K562 (cell line): Measurements from ENCODE around the gene MLXIPL. TPM values are rescaled to one million over a fixed set of nuclear protein-coding genes. Genes with fewer than 3 reads are reported as not detected.

Source experiments
- BCLAF1 ChIP-seq, 2 experiments: fragments of 450-650 bp in 1 of 2; IDR thresholded peaks; 2 replicates each; pipeline ENCODE4 v1.6.1; 2011 to 2017; ENCODE audit warnings: low read depth in 2 of 2, antibody characterized with exemption in 1 of 2, borderline replicate concordance in 1 of 2, low read length in 1 of 2, mild to moderate bottlenecking in 1 of 2, mixed read lengths in 1 of 2; ENCODE audit not compliant: control insufficient read depth in 1 of 2
- CHCHD3 ChIP-seq: fragments of 250-450 bp; sonication (Bioruptor Pico); IDR thresholded peaks from 2 replicates; pipeline ENCODE4 v2.1.2; 2022; ENCODE audit warnings: mild to moderate bottlenecking
- MGA ChIP-seq: fragments of 450-650 bp; IDR thresholded peaks from 2 replicates; pipeline ENCODE4 v1.6.1; 2016; ENCODE audit warnings: mild to moderate bottlenecking, moderate library complexity
- YY1 ChIP-seq, 3 experiments: IDR thresholded peaks; 2 replicates each; pipeline ENCODE4 v1.6.1; 2011; ENCODE audit warnings: low read length in 2 of 3, mild to moderate bottlenecking in 2 of 3, moderate library complexity in 2 of 3, borderline replicate concordance in 1 of 3, control low read depth in 1 of 3, low read depth in 1 of 3; ENCODE audit not compliant: insufficient read depth in 3 of 3, insufficient replicate concordance in 2 of 3, control insufficient read depth in 1 of 3, insufficient read length in 1 of 3; ENCODE audit errors: extremely low read depth in 1 of 3
- ZBTB43 ChIP-seq: sonication (generic); formaldehyde crosslinking; IDR thresholded peaks from 2 replicates; pipeline ENCODE4 v1.8.0; 2023; ENCODE audit warnings: mild to moderate bottlenecking, missing genetic modification reagents
- ZNF175 ChIP-seq: fragments of 200-800 bp; sonication (Bioruptor generic); IDR thresholded peaks from 2 replicates; pipeline ENCODE4 v1.6.1; 2016; ENCODE audit warnings: low read depth, mild to moderate bottlenecking, missing genetic modification characterization, missing compliant biosample characterization
- ZNF766 ChIP-seq: fragments of 200-800 bp; sonication (Bioruptor generic); conservative IDR thresholded peaks from 2 replicates; pipeline ENCODE4 v1.6.1; 2016; ENCODE audit warnings: missing genetic modification characterization, missing compliant biosample characterization
- polyA plus RNA-seq, 8 experiments: library from polyadenylated mRNA; depleted of rRNA in 4 of 8; stranded (reverse) in 5 of 8; unstranded in 3 of 8; fragments of >200 nt; fragmentation: Nextera tagmentation in 2 of 8; fragmentation: Illumina TruSeq in 1 of 8; extraction: Ambion mirVana in 2 of 8; extraction: Trizol in 1 of 8; gene quantifications; 2 replicates each; pipeline versions ENCODE4 v1.2.1 to v1.2.3, GENCODE V29; 2011 to 2014; ENCODE audit warnings: inconsistent platforms in 1 of 8, missing spikeins in 1 of 8
- total RNA-seq, 7 experiments: library from RNA; depleted of rRNA in 6 of 7; stranded (reverse); fragments of >200 nt in 6 of 7; fragmentation: Illumina TruSeq in 2 of 7; extraction: Trizol in 2 of 7; gene quantifications; 2 replicates each; pipeline versions ENCODE4 v1.2.1 to v1.2.3, GENCODE V29; 2011 to 2021; ENCODE audit warnings: low replicate concordance in 1 of 7

The MLXIPL gene
- total and polyA plus RNA-seq, 9 of the 15 experiments (the other 6 are each of a cell fraction or from before 2014, with no cell fraction given): 0.11 to 18.4 (median 1.4) TPM

GRCh38 chr7:73622909-73623797 lies 1.2 kb downstream of the MLXIPL start (continued):
- TF ChIP-seq BCLAF1 (IDR thresholded peaks at IDR 0.05; ENCODE audit: borderline replicate concordance in 1 of 2, control insufficient read depth in 1 of 2, low read depth in 2 of 2, low read length in 1 of 2) (no peak), ZNF175 (CRISPR knock-in tag) (no peak), ZNF766 (CRISPR knock-in tag) (no peak), MGA (peak; percentile 23; the same call in 1 of the 2 replicates), ZBTB43 (CRISPR knock-in tag) (no peak), CHCHD3 (CRISPR knock-in tag) (no peak), YY1 (IDR thresholded peaks at IDR 0.05; ENCODE audit: borderline replicate concordance in 1 of 3, control insufficient read depth in 1 of 3, extremely low read depth in 1 of 3, insufficient read depth in 3 of 3, insufficient read length in 1 of 3, insufficient replicate concordance in 2 of 3, low read depth in 1 of 3, low read length in 2 of 3) (no peak)
